Suppressor macrophage (primary cell): ENCODE results near the gene SRD5A3.
A peak's percentile ranks its signal among the peaks of the same experiment; 100 is the strongest.

ENCODE experiments used
- DNase-seq, 4 experiments: peaks; one replicate each; pipeline ENCODE4 v3.0.0-alpha.2; 2020 to 2022
- total RNA-seq, 17 experiments: gene quantifications; one replicate each; lab custom pipeline; 2026; ENCODE audit warnings: mixed read lengths in 6 of 17, inconsistent platforms in 3 of 17; lab: John Stamatoyannopoulos, UW

Gene SRD5A3
- 2.6 to 15.6 (median 9.3) reads per million in 17 experiments for total RNA-seq

DNA sequence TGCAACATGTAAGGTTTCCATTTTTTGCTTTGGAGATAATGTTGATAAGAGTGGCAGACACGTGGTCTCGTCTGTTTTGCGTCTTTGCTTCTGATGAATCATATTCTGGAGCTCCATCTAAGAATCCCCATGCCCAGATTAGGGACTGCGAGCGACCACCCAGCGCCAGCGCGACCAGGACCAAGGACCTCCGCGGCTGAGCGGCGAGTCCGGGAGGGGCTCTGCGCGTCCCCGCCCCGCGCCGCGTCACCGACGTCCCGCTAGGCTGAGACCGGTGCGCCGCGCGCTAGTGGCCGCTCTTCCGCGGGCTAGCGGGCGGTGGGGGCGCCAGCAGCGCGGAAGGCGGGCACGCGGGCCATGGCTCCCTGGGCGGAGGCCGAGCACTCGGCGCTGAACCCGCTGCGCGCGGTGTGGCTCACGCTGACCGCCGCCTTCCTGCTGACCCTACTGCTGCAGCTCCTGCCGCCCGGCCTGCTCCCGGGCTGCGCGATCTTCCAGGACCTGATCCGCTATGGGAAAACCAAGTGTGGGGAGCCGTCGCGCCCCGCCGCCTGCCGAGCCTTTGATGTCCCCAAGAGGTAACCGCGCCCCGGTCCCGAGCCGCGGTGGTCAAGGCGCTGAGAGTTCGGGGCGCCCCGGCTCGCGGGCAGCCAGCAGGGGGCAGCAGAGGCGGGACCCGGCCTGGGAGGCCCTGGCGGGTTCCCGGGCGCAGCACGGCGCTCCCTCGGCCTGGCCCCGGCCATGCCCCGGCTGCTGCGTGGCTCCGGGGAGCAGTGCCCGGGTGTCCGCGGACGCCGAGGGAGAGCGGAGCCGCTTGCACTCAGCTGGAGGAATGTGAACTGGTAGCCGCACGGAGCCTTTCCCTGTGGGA, at the start of gene SRD5A3:
TSS of gene SRD5A3 (plus strand) at position 263 of the 871 bp plus-strand sequence. CDS start at position 358, 95 bp downstream.
- DNase-seq, result peak; percentile 92 to 97 (median 95)

DNA sequence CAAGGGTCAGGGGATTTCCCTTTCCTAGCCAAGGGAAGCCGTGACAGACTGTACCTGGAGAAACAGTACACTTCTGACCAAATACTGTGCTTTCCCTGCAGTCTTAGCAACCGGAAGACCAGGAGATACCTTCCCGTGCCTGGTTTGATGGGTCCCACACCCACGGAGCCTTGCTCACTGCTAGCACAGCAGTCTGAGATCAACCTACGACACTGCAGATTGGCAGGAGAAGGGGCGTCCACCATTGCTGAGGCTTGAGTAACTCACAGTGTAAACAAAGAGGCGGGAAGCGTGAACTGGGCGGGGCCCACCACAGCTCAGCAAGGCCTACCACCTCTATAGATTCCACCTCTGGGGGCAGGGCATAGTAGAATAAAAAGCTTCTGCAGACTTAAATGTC, 48.7 kb upstream of the SRD5A3 start:
- DNase-seq, result no peak

DNA sequence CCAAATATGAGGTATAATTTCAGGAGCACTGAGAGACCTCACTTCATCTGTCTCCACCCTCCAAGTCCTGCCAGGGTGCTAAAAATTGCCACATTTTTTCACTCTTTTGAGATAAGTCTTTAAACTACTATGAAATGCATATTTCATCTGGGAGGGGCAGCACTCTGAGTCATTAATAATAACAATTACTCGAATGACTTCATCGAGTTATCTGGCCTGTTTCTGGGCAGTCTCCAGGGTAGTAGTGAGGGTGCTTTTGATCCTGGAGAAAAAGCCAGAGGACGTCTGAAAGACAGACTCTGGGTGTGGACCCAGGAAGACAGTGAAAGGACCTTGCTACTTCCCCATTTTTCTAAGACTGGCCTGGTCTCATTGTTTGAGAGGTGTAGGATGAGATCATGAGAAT, 42.3 kb upstream of the SRD5A3 start:
- DNase-seq, result peak in 1 of 4 experiments; percentile 27

DNA sequence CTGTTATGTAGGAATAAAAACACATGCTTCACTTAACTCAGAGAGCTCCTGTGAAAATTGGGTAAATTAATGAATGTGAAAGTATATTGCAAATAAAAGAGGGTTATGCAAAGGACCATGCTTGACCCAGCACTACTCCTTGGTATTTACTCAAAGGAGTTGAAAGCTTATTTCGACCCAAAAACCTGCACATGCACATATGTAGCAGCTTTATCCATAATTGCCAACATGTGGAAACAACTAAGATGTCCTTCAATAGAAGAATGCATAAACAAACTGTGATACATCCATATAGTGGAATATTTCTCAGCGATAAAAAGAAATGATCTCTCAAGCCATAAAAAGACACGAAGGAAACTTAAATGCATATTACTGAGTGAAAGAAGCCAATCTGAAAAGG, 41.7 kb upstream of the SRD5A3 start:
- DNase-seq, result no peak

DNA sequence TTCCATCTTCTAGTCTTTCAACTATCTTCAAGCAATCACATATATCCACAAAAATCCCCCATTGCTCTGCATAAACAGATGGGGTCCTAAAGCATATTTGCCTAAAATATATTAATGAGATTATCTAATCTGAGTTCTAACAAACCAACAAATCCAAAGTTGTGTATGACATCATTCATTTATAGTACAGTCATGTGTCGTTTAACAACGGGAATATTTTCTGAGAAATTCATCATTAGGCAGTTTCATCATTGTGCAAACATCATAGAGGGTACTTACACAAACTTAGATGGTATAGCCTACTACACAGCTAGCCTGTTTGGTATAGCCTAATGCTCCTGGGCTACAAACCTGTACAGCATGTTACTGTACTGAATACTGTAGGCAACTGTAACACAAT, 38.0 kb upstream of the SRD5A3 start:
- no peak for DNase-seq

- DNase-seq, result peak; percentile 87 to 96 (median 92)
Observed at GRCh38 chr4:55311792-55312488, 34.1 kb upstream of the SRD5A3 start.

- DNase-seq, result peak; percentile 53 to 78 (median 70)
Observed at GRCh38 chr4:55312489-55313101, 33.4 kb upstream of the SRD5A3 start.

GRCh38 chr4:55314141-55314820, 31.8 kb upstream of the SRD5A3 start:
- DNase-seq, result no peak

DNA sequence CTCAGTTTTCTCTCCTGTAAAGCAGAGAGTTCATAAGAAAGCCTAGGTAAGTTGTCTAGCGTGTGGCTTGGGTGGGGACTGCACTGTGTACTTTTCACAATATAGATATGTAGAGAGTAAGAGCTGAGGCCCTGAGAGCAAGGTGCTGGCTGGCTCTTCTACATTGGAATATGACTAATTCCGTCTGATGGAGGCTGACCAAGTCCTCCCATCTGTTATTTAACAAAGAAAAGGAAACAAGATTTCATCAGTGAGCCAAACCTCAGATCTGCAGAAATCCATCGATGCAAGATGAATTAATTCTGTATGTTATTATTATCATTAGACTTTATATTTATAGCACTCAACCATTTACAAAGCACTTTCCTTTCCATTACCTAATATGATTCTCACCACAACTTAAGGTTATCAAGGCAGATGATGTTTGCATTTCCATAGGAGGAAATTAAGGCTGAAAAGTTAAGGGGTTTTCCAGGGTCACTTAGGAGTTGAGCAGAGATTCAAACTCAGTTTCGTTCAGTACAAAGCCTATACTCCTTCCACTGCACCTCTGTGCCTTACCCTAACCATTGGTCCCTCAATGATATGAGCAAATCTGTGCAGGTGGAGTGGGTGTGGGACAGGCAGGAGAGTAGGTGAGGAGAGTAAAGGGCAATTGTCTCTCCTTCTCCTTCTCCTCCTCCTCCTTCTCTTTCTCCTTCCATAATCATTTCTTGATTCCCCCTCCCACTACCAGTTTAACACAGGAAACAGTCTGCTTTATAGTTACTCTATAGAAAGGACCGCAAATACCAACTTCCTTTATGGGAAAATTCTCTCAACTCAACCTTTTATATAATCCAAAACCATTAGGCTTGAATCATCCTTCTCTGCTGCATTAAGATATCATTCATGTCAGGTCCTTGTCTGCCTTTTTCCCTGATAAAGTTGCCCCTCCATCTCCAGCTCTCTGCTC, 27.6 kb upstream of the SRD5A3 start:
- peak in 1 of 4 experiments; percentile 22 for DNase-seq

GRCh38 chr4:55321707-55322264, 24.3 kb upstream of the SRD5A3 start:
- peak; percentile 88 to 95 (median 92) for DNase-seq

- peak in 2 of 4 experiments; percentile 40 to 45 for DNase-seq
Observed at GRCh38 chr4:55323375-55323774, 22.7 kb upstream of the SRD5A3 start.

DNA sequence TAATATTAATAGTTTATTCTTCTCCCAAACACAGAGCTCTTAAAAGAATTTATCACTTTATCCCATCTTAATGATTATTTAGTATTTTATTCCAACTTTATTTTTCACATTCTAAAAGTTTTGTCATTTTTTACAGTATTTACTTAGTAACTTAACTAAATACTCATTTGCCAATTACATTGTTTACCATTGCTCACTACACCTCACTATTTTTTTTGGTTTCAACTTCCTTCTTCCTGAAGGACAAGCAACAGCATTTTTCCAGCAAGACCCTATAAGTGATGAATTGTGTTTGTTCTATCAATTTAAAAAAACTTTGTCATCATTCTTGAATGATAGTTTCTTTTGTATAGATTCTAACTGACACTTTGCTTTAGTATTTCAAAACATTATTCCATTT, 19.4 kb upstream of the SRD5A3 start:
- DNase-seq, result no peak

DNA sequence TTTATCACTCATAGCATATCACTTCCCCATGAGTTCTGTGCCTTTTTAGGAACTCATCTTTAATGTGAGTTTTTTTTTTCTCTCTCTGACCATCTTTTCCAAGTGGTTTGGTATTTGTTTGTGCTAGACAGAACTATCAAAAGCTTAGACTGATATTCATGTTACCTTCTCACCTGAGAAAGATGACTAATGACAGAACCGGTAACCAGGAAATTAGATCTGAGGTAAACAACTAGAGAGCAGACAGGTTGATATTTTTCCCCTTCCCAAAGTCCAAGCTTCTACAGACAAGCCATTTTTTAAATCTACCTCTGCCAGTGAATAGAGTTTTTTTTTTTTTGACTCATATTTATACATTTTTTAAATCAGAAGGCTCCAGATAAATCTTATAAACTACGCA, 17.0 kb upstream of the SRD5A3 start:
- peak in 1 of 4 experiments; percentile 25 for DNase-seq

DNA sequence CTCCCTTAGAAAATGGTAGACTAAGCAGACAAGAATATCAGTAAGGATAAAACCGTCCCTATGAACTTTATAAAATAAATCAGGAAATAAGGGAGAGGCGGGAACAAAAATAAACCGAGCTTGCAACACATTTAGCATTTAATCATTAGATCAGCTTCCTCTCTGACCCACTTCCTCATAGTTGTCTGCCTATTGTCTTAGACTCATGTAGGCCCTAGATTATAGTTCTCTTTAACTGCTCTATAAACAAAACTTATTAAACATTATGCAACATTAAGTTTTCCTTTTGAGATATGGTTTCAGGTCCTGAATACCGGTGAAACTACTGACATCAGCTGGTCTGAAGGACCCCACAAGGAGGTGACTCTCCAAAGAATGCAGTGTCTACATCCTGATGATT, 15.8 kb upstream of the SRD5A3 start:
- DNase-seq, result peak; percentile 59 to 88 (median 76)

DNA sequence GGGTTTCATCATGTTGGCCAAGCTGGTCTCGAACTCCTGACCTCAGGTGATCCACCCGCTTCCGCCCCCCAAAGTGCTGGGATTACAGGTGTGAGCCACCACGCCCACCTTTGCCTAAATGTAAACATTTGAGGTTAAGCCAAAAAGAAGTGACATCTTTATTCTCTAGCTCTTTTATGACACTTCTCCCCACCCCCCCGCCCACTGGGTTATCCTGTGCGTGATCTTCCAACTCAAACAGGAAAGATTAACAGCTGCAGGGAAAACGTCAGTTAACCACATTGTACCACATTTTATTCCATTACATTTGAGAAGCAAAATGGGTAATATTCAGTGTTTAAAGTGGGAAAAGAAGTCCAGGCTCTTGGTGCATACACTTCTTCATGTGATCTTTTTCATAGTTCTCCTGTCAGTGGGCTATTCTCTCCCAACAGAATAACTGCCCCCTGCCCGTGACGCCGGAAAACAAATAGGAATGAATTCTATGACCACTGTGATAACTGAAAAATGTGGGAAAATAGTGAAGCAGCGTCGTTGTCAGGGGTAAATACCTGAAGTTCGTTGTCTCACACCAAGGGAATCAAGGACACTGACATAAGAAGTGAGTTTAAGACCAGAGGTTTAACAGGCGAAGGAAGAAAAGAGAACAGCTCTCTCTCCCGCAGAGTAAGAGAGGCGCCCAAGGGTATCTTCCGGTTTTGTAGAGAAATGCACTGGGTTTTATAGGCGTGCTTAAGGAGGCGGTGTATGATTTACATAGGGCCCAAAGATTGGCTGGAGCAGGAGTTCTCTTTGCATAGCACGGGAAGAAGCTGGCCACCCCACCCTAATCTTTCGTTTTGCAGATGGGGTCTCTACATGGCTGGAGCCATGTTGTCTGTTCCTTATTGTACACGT, 9.7 kb upstream of the SRD5A3 start:
- DNase-seq, result peak; percentile 42 to 70 (median 44)

GRCh38 chr4:55337944-55338343, 8.1 kb upstream of the SRD5A3 start:
- DNase-seq, result peak in 1 of 4 experiments; percentile 38

- peak in 3 of 4 experiments; percentile 35 to 65 (median 60) for DNase-seq
Observed at GRCh38 chr4:55338486-55338885, 7.6 kb upstream of the SRD5A3 start.

DNA sequence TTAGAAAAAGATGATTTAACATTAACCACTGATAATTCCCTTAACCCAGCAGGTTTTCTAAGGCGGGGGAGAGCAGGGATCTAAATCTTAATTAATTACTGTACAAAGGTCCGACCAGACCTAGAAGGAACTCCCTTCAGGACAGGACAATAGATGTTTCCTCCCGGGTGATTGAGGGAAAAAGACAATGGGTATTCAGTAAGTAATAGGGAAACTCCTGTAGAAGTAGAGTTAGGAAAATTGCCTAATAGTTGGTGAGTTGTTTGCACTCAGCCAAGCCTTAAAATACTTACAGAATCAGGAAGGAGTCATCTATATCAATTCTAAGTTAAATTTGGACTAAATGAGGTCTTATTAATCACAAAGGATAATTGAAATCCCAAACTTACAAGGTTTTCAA, 5.8 kb upstream of the SRD5A3 start:
- DNase-seq, result peak in 3 of 4 experiments; percentile 16 to 50 (median 43)

DNA sequence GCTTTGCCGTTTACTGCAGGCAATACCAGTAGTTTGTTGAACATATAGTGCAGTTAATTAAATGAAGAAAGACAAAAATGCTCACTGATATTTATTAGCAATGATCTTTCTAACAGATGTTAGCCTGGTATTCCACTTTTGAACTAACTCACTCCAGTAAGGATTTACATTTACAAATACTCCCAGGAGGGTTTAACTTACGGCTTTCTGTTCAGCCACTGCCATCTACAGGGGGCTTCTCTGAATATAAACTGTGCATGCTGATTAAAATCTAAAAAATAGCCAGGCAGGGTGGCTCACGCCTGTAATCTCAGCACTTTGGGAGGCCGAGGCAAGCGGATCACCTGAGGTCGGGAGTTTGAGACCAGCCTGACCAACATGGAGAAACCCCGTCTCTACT, 2.2 kb upstream of the SRD5A3 start:
- DNase-seq, result no peak

- DNase-seq, result no peak
Observed at GRCh38 chr4:55345054-55345453, 988 bp upstream of the SRD5A3 start.
